ENCODE measurements around the gene NOP9.

NOP9 gene

GRCh38 chr14:24260026-24260779 lies 39.4 kb upstream of the NOP9 start:
- H3K36me3 ChIP-seq (ENCODE audit: insufficient read depth, low read length): no peaks in the 10 kb centered on the region
- H3F3A ChIP-seq (ENCODE audit: low read depth): no peaks in the 10 kb centered on the region
- H3K9me3 ChIP-seq (ENCODE audit: insufficient read depth, low read depth, low read length): no peaks in the 10 kb centered on the region
- TF ChIP-seq EZH2phosphoT487 (IDR thresholded peaks at IDR 0.05; ENCODE audit: borderline replicate concordance): no peak
- TF ChIP-seq, protein P1, sequence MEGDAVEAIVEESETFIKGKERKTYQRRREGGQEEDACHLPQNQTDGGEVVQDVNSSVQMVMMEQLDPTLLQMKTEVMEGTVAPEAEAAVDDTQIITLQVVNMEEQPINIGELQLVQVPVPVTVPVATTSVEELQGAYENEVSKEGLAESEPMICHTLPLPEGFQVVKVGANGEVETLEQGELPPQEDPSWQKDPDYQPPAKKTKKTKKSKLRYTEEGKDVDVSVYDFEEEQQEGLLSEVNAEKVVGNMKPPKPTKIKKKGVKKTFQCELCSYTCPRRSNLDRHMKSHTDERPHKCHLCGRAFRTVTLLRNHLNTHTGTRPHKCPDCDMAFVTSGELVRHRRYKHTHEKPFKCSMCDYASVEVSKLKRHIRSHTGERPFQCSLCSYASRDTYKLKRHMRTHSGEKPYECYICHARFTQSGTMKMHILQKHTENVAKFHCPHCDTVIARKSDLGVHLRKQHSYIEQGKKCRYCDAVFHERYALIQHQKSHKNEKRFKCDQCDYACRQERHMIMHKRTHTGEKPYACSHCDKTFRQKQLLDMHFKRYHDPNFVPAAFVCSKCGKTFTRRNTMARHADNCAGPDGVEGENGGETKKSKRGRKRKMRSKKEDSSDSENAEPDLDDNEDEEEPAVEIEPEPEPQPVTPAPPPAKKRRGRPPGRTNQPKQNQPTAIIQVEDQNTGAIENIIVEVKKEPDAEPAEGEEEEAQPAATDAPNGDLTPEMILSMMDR (conservative IDR thresholded peaks at IDR 0.05; ENCODE audit: low read length): no peak
- no peaks in the 10 kb centered on the region for H3K27me3 ChIP-seq (ENCODE audit: insufficient read depth, low read length, poor library complexity, severe bottlenecking)
- no peak overlapping the region for H3K9ac ChIP-seq (ENCODE audit: low read depth, low read length, poor library complexity, severe bottlenecking)
- H2AFZ ChIP-seq (ENCODE audit: low read length): no peak overlapping the region
- no peaks in the 10 kb centered on the region for H3K4me1 ChIP-seq (ENCODE audit: insufficient read depth, low read length, poor library complexity, severe bottlenecking)
- no peak overlapping the region for H3K4me2 ChIP-seq (ENCODE audit: low read depth, low read length, poor library complexity, severe bottlenecking)
- no peak overlapping the region for H3K4me3 ChIP-seq (ENCODE audit: low read length, poor library complexity, severe bottlenecking)
- no peaks in the 10 kb centered on the region for H3K79me2 ChIP-seq (ENCODE audit: insufficient read depth, low read length)
- H4K20me1 ChIP-seq (ENCODE audit: insufficient read depth, low read length, poor library complexity, severe bottlenecking): no peaks in the 10 kb centered on the region
- no peaks in the 10 kb centered on the region for H3K9me2 ChIP-seq (replicated peaks; ENCODE audit: low read depth, low read length)

- Histone ChIP-seq H3K4me3 (ENCODE audit: low read length, poor library complexity, severe bottlenecking) (no peak overlapping the region), H3K9ac (ENCODE audit: low read depth, low read length, poor library complexity, severe bottlenecking) (no peak overlapping the region), H3K79me2 (ENCODE audit: insufficient read depth, low read length) (no peaks in the 10 kb centered on the region), H3K4me2 (ENCODE audit: low read depth, low read length, poor library complexity, severe bottlenecking) (no peak overlapping the region), H4K20me1 (ENCODE audit: insufficient read depth, low read length, poor library complexity, severe bottlenecking) (no peaks in the 10 kb centered on the region), H2AFZ (ENCODE audit: low read length) (no peak overlapping the region), H3K4me1 (ENCODE audit: insufficient read depth, low read length, poor library complexity, severe bottlenecking) (no peaks in the 10 kb centered on the region), H3K9me2 (replicated peaks; ENCODE audit: low read depth, low read length) (no peaks in the 10 kb centered on the region), H3K9me3 (ENCODE audit: insufficient read depth, low read depth, low read length) (no peaks in the 10 kb centered on the region), H3K36me3 (ENCODE audit: insufficient read depth, low read length) (no peaks in the 10 kb centered on the region), H3F3A (ENCODE audit: low read depth) (no peaks in the 10 kb centered on the region), H3K27me3 (ENCODE audit: insufficient read depth, low read length, poor library complexity, severe bottlenecking) (no peaks in the 10 kb centered on the region)
- TF ChIP-seq EZH2phosphoT487 (IDR thresholded peaks at IDR 0.05; ENCODE audit: borderline replicate concordance): no peak
- TF ChIP-seq, protein P1 (conservative IDR thresholded peaks at IDR 0.05; ENCODE audit: low read length): no peak
Observed at GRCh38 chr14:24260780-24261157, 38.9 kb upstream of the NOP9 start.

GRCh38 chr14:24261256-24261968 lies 38.2 kb upstream of the NOP9 start:
- Histone ChIP-seq H3K79me2 (ENCODE audit: insufficient read depth, low read length) (no peaks in the 10 kb centered on the region), H3K9me3 (ENCODE audit: insufficient read depth, low read depth, low read length) (no peaks in the 10 kb centered on the region), H3K4me2 (ENCODE audit: low read depth, low read length, poor library complexity, severe bottlenecking) (no peak overlapping the region), H3K4me3 (ENCODE audit: low read length, poor library complexity, severe bottlenecking) (no peak overlapping the region), H3K4me1 (ENCODE audit: insufficient read depth, low read length, poor library complexity, severe bottlenecking) (no peaks in the 10 kb centered on the region), H2AFZ (ENCODE audit: low read length) (no peak overlapping the region), H3F3A (ENCODE audit: low read depth) (no peaks in the 10 kb centered on the region), H3K9me2 (replicated peaks; ENCODE audit: low read depth, low read length) (no peaks in the 10 kb centered on the region), H3K9ac (ENCODE audit: low read depth, low read length, poor library complexity, severe bottlenecking) (no peak overlapping the region), H3K36me3 (ENCODE audit: insufficient read depth, low read length) (no peaks in the 10 kb centered on the region), H3K27me3 (ENCODE audit: insufficient read depth, low read length, poor library complexity, severe bottlenecking) (no peaks in the 10 kb centered on the region), H4K20me1 (ENCODE audit: insufficient read depth, low read length, poor library complexity, severe bottlenecking) (no peaks in the 10 kb centered on the region)
- TF ChIP-seq, protein P1 (conservative IDR thresholded peaks at IDR 0.05; ENCODE audit: low read length): no peak
- no peak for TF ChIP-seq EZH2phosphoT487 (IDR thresholded peaks at IDR 0.05; ENCODE audit: borderline replicate concordance)
